Glutamatergic neuron (in vitro differentiated cells): ENCODE measurements around the gene LSM4. TPM values are rescaled to one million over a fixed set of nuclear protein-coding genes. Genes with fewer than 3 reads are reported as not detected.

Experiments used
- DNase-seq: peaks from one replicate; pipeline ENCODE4 v3.0.0; 2022
- H3K27ac Mint-ChIP-seq: one replicate; pipeline ENCODE4 v1.8.0; 2020; ENCODE audit warnings: mild to moderate bottlenecking, mixed read lengths, inconsistent platforms; ENCODE audit not compliant: unreplicated experiment
- H3K27me3 Mint-ChIP-seq: one replicate; pipeline ENCODE4 v1.8.0; 2020; ENCODE audit warnings: mild to moderate bottlenecking, moderate library complexity, mixed read lengths, inconsistent platforms; ENCODE audit not compliant: unreplicated experiment
- H3K36me3 Mint-ChIP-seq: one replicate; pipeline ENCODE4 v1.8.0; 2020; ENCODE audit warnings: mild to moderate bottlenecking, mixed read lengths, inconsistent platforms; ENCODE audit not compliant: unreplicated experiment
- H3K4me1 Mint-ChIP-seq: one replicate; pipeline ENCODE4 v1.8.0; 2020; ENCODE audit warnings: mild to moderate bottlenecking, low read depth, mixed read lengths, inconsistent platforms; ENCODE audit not compliant: unreplicated experiment
- H3K4me3 Mint-ChIP-seq: one replicate; pipeline ENCODE4 v1.8.0; 2020; ENCODE audit warnings: mild to moderate bottlenecking, mixed read lengths, inconsistent platforms; ENCODE audit not compliant: unreplicated experiment
- H3K9me3 Mint-ChIP-seq: one replicate; pipeline ENCODE4 v1.8.0; 2020; ENCODE audit warnings: mild to moderate bottlenecking, moderate library complexity, mixed read lengths, inconsistent platforms; ENCODE audit not compliant: unreplicated experiment
- total RNA-seq: library from RNA; stranded (reverse); fragmentation: NEBNext Ultra II Directional; extraction: Animal tissue kit (Norgen Biotek cat#: 25700); gene quantifications from one replicate; pipeline ENCODE4 v1.2.1, GENCODE V29; 2021; ENCODE audit not compliant: unreplicated experiment
- TF ChIP-seq, protein P1 (sequence below): fragments of 200-600 bp; sonication (generic); IDR thresholded peaks from one replicate; pipeline ENCODE4 v1.5.0; 2021; ENCODE audit not compliant: partially characterized antibody, unreplicated experiment

The LSM4 gene
- total RNA-seq, 1 donor from 2014 or later, result 137 TPM

DNA sequence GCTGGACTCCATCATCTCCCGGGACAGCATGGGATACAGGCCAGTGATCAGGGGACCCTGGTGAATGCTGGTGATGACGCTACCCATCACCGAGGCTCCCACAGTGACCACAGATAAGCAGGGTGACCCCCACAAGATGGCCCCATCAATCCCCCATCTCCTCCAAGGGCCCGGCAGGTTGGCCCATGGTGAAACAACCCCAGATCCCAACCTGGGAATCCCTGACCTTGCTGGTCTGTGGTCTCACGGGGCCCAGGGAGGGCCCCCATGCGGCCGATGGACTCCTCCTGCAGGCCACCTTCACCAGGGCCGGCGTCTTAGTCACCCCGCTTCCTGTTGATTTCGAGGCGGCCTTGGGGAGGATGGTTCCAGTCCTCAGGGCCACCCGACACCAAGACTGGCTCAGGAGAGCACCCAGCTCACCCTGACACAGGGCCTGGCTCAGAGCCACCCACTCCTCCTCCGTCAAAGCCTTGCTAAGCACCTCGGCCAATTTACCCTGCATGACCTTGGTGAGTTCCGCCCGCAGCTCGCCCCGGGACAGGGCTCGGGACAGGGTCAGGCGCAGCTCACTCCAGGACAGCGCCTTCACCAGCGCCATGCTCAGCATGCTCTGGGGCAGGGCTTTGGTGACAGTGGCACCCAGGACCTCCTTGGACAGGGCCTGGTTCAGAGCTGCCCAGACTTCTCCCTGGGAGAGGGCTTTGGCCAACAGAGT, 58.6 kb downstream of the LSM4 start:
- TF ChIP-seq, protein P1, sequence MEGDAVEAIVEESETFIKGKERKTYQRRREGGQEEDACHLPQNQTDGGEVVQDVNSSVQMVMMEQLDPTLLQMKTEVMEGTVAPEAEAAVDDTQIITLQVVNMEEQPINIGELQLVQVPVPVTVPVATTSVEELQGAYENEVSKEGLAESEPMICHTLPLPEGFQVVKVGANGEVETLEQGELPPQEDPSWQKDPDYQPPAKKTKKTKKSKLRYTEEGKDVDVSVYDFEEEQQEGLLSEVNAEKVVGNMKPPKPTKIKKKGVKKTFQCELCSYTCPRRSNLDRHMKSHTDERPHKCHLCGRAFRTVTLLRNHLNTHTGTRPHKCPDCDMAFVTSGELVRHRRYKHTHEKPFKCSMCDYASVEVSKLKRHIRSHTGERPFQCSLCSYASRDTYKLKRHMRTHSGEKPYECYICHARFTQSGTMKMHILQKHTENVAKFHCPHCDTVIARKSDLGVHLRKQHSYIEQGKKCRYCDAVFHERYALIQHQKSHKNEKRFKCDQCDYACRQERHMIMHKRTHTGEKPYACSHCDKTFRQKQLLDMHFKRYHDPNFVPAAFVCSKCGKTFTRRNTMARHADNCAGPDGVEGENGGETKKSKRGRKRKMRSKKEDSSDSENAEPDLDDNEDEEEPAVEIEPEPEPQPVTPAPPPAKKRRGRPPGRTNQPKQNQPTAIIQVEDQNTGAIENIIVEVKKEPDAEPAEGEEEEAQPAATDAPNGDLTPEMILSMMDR, result no peak
- no peak for DNase-seq
- H3K27ac Mint-ChIP-seq, result no peak overlapping the region
- peaks cover 6% of the 10 kb centered on the region for H3K36me3 Mint-ChIP-seq
- H3K9me3 Mint-ChIP-seq, result peaks cover 7% of the 10 kb centered on the region
- peaks cover 19% of the 10 kb centered on the region for H3K27me3 Mint-ChIP-seq
- no peaks in the 10 kb centered on the region for H3K4me1 Mint-ChIP-seq
- no peak overlapping the region for H3K4me3 Mint-ChIP-seq

- Mint-ChIP-seq H3K36me3 (peaks cover 6% of the 10 kb centered on the region), H3K9me3 (peaks cover 10% of the 10 kb centered on the region), H3K27ac (no peak overlapping the region), H3K27me3 (peaks cover 19% of the 10 kb centered on the region), H3K4me1 (no peaks in the 10 kb centered on the region), H3K4me3 (no peak overlapping the region)
- TF ChIP-seq, protein P1, result no peak
- no peak for DNase-seq
These were observed 59.3 kb downstream of the LSM4 start for GRCh38 chr19:18263324-18264136.

DNA sequence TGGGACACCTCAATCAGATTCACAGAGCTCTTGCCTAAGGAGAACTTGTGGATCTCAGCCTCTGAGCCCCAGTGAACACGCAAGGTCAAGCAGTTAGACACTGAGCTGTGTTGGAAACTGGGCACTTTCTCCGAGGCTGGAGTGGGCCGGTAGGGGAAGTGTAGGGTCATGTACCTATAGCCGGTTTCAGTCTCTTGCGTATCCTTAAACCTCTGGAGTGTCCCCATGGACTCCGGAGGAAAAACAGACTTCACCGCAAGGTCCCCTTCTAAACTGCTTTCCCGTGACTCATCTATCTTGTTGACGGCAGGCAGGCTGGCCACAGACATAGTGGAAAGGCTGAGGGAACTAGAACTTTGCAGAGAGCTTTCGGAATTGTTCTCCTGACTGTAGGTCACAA, 60.0 kb downstream of the LSM4 start:
- Mint-ChIP-seq H3K36me3 (peaks cover 6% of the 10 kb centered on the region), H3K4me3 (no peak overlapping the region), H3K27ac (no peak overlapping the region), H3K27me3 (peaks cover 19% of the 10 kb centered on the region), H3K4me1 (no peaks in the 10 kb centered on the region), H3K9me3 (peaks cover 10% of the 10 kb centered on the region)
- DNase-seq, result no peak
- TF ChIP-seq, protein P1, result no peak

DNA sequence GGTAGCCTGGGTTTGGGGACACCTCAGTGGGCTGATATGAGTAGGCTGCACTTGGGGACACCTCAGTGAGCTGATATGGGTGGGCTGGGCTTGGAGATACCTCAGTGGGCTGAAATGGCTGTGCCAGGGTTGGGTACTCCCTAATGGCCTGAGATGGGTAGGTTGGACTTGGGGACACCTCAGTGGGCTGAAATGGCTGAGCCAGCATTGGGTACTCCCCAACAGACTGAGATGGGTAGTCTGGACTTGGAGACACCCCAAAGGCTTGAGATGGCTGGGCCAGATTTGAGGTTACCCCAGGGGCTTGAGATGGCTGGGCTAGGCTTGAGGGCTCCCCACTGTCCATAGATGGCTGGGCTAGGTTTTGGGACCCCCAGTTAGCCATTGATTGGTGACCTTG, 60.7 kb downstream of the LSM4 start:
- H3K27ac Mint-ChIP-seq, result no peak overlapping the region
- no peak for DNase-seq
- H3K27me3 Mint-ChIP-seq, result peaks cover 19% of the 10 kb centered on the region
- TF ChIP-seq, protein P1, result no peak
- H3K9me3 Mint-ChIP-seq, result peaks cover 10% of the 10 kb centered on the region
- peaks cover 6% of the 10 kb centered on the region for H3K36me3 Mint-ChIP-seq
- H3K4me1 Mint-ChIP-seq, result no peaks in the 10 kb centered on the region
- no peak overlapping the region for H3K4me3 Mint-ChIP-seq

DNA sequence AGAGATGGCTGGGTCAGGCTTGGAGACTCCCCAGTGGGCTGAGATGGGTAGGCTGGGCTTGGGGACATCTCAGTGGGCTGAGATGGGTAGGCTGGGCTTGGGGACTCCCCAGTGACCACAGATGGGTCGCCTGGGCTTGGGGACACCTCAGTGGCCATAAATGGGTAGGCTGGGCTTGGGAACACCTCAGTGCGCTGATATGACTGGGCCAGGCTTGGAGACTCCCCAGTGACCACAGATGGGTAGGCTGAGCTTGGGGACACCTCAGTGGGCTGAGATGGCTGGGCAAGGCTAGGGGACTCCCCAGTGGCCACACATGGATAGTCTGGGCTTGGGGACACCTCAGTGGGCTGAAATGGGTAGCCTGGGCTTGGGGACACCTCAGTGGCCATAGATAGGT, 61.4 kb downstream of the LSM4 start:
- TF ChIP-seq, protein P1, result no peak
- H3K9me3 Mint-ChIP-seq, result peaks cover 10% of the 10 kb centered on the region
- no peak for DNase-seq
- peaks cover 18% of the 10 kb centered on the region for H3K27me3 Mint-ChIP-seq
- H3K36me3 Mint-ChIP-seq, result peaks cover 6% of the 10 kb centered on the region
- no peak overlapping the region for H3K27ac Mint-ChIP-seq
- no peak overlapping the region for H3K4me3 Mint-ChIP-seq
- no peaks in the 10 kb centered on the region for H3K4me1 Mint-ChIP-seq
